ENCODE results near the gene RCAN3.
"Not testable (repeated sequence)": the region's sequence is repeated elsewhere in the genome, so short reads cannot be mapped to it uniquely, and the experiment has no call there.

The RCAN3 gene

GRCh38 chr1:24540051-24540905, 37.6 kb downstream of the RCAN3 start:
- DNase-seq (ENCODE audit: low spot score): peak; percentile 36
- Mint-ChIP-seq H3K4me1 (ENCODE audit: low read depth) (peaks cover 44% of the 10 kb centered on the region), H3K36me3 (ENCODE audit: low read depth) (peaks cover 37% of the 10 kb centered on the region)

GRCh38 chr1:24540906-24541710, 38.5 kb downstream of the RCAN3 start:
- H3K4me1 Mint-ChIP-seq (ENCODE audit: low read depth): peaks cover 37% of the 10 kb centered on the region

More at GRCh38 chr1:24540051-24540905, 37.6 kb downstream of the RCAN3 start:
- Mint-ChIP-seq H3K4me3 (peak overlapping the region; percentile 33), H3K9me3 (no peaks in the 10 kb centered on the region), H3K27ac (peak overlapping the region; percentile 67), H3K27me3 (ENCODE audit: low read depth) (no peaks in the 10 kb centered on the region)

GRCh38 chr1:24541711-24542346, 39.2 kb downstream of the RCAN3 start:
- peaks cover 29% of the 10 kb centered on the region for H3K4me1 Mint-ChIP-seq (ENCODE audit: low read depth)
- no peaks in the 10 kb centered on the region for H3K9me3 Mint-ChIP-seq
- no peak overlapping the region for H3K27ac Mint-ChIP-seq
- H3K4me3 Mint-ChIP-seq: no peak overlapping the region
- DNase-seq (ENCODE audit: low spot score): no peak
- H3K36me3 Mint-ChIP-seq (ENCODE audit: low read depth): peaks cover 21% of the 10 kb centered on the region
- peaks cover 4% of the 10 kb centered on the region for H3K27me3 Mint-ChIP-seq (ENCODE audit: low read depth)

More at GRCh38 chr1:24540906-24541710, 38.5 kb downstream of the RCAN3 start:
- no peak overlapping the region for H3K4me3 Mint-ChIP-seq
- H3K27ac Mint-ChIP-seq: no peak overlapping the region
- no peak for DNase-seq (ENCODE audit: low spot score)
- peaks cover 2% of the 10 kb centered on the region for H3K27me3 Mint-ChIP-seq (ENCODE audit: low read depth)
- peaks cover 28% of the 10 kb centered on the region for H3K36me3 Mint-ChIP-seq (ENCODE audit: low read depth)
- H3K9me3 Mint-ChIP-seq: no peaks in the 10 kb centered on the region

GRCh38 chr1:24544239-24544638, 41.6 kb downstream of the RCAN3 start:
- no peak for DNase-seq (ENCODE audit: low spot score)

GRCh38 chr1:24545662-24546061, 43.0 kb downstream of the RCAN3 start:
- Mint-ChIP-seq H3K27ac (no peak overlapping the region), H3K27me3 (ENCODE audit: low read depth) (peaks cover 28% of the 10 kb centered on the region), H3K4me1 (ENCODE audit: low read depth) (peaks cover 19% of the 10 kb centered on the region), H3K4me3 (no peak overlapping the region), H3K36me3 (ENCODE audit: low read depth) (peaks cover 3% of the 10 kb centered on the region), H3K9me3 (no peaks in the 10 kb centered on the region)
- no peak for DNase-seq (ENCODE audit: low spot score)

More at GRCh38 chr1:24544239-24544638, 41.6 kb downstream of the RCAN3 start:
- Mint-ChIP-seq H3K4me1 (ENCODE audit: low read depth) (peaks cover 27% of the 10 kb centered on the region), H3K36me3 (ENCODE audit: low read depth) (peaks cover 11% of the 10 kb centered on the region), H3K9me3 (no peaks in the 10 kb centered on the region), H3K27me3 (ENCODE audit: low read depth) (peaks cover 21% of the 10 kb centered on the region), H3K27ac (no peak overlapping the region), H3K4me3 (no peak overlapping the region)

- Mint-ChIP-seq H3K4me1 (ENCODE audit: low read depth) (peaks cover 10% of the 10 kb centered on the region), H3K9me3 (no peaks in the 10 kb centered on the region), H3K27me3 (ENCODE audit: low read depth) (peaks cover 32% of the 10 kb centered on the region), H3K27ac (no peak overlapping the region), H3K36me3 (ENCODE audit: low read depth) (no peaks in the 10 kb centered on the region), H3K4me3 (no peak overlapping the region)
- DNase-seq (ENCODE audit: low spot score): no peak
Observed at GRCh38 chr1:24547195-24547594, 44.6 kb downstream of the RCAN3 start.

- no peaks in the 10 kb centered on the region for H3K36me3 Mint-ChIP-seq (ENCODE audit: low read depth)
- H3K4me1 Mint-ChIP-seq (ENCODE audit: low read depth): peaks cover 10% of the 10 kb centered on the region
- peaks cover 34% of the 10 kb centered on the region for H3K27me3 Mint-ChIP-seq (ENCODE audit: low read depth)
- no peak overlapping the region for H3K4me3 Mint-ChIP-seq
- H3K27ac Mint-ChIP-seq: no peak overlapping the region
- H3K9me3 Mint-ChIP-seq: no peaks in the 10 kb centered on the region
- no peak for DNase-seq (ENCODE audit: low spot score)
Observed at GRCh38 chr1:24548070-24548469, 45.4 kb downstream of the RCAN3 start.

- H3K9me3 Mint-ChIP-seq, H3K4me3 Mint-ChIP-seq: not testable (repeated sequence)
Observed at GRCh38 chr1:24549210-24549609, 46.6 kb downstream of the RCAN3 start.

GRCh38 chr1:24551290-24551959, 48.8 kb downstream of the RCAN3 start:
- no peaks in the 10 kb centered on the region for H3K9me3 Mint-ChIP-seq

More at GRCh38 chr1:24549210-24549609, 46.6 kb downstream of the RCAN3 start:
- not testable (repeated sequence) for H3K4me1 Mint-ChIP-seq (ENCODE audit: low read depth); H3K36me3 Mint-ChIP-seq (ENCODE audit: low read depth); H3K27ac Mint-ChIP-seq; DNase-seq (ENCODE audit: low spot score)
- peaks cover 42% of the 10 kb centered on the region for H3K27me3 Mint-ChIP-seq (ENCODE audit: low read depth)

GRCh38 chr1:24551960-24552571, 49.4 kb downstream of the RCAN3 start:
- DNase-seq (ENCODE audit: low spot score): no peak
- peaks cover 62% of the 10 kb centered on the region for H3K27me3 Mint-ChIP-seq (ENCODE audit: low read depth)
- no peaks in the 10 kb centered on the region for H3K9me3 Mint-ChIP-seq
- H3K27ac Mint-ChIP-seq: no peak overlapping the region
- no peak overlapping the region for H3K4me3 Mint-ChIP-seq
- no peaks in the 10 kb centered on the region for H3K36me3 Mint-ChIP-seq (ENCODE audit: low read depth)
- peaks cover 4% of the 10 kb centered on the region for H3K4me1 Mint-ChIP-seq (ENCODE audit: low read depth)

More at GRCh38 chr1:24551290-24551959, 48.8 kb downstream of the RCAN3 start:
- DNase-seq (ENCODE audit: low spot score): no peak
- Mint-ChIP-seq H3K4me1 (ENCODE audit: low read depth) (peaks cover 4% of the 10 kb centered on the region), H3K4me3 (no peak overlapping the region), H3K36me3 (ENCODE audit: low read depth) (no peaks in the 10 kb centered on the region), H3K27ac (no peak overlapping the region), H3K27me3 (ENCODE audit: low read depth) (peaks cover 58% of the 10 kb centered on the region)

GRCh38 chr1:24553931-24554330, 51.3 kb downstream of the RCAN3 start:
- Mint-ChIP-seq H3K9me3 (no peaks in the 10 kb centered on the region), H3K27ac (no peak overlapping the region), H3K27me3 (ENCODE audit: low read depth) (peaks cover 58% of the 10 kb centered on the region), H3K4me1 (ENCODE audit: low read depth) (peaks cover 4% of the 10 kb centered on the region), H3K4me3 (no peak overlapping the region), H3K36me3 (ENCODE audit: low read depth) (no peaks in the 10 kb centered on the region)
- DNase-seq (ENCODE audit: low spot score): no peak

- Mint-ChIP-seq H3K27ac (no peak overlapping the region), H3K27me3 (ENCODE audit: low read depth) (peaks cover 55% of the 10 kb centered on the region), H3K4me3 (no peak overlapping the region), H3K9me3 (no peaks in the 10 kb centered on the region), H3K4me1 (ENCODE audit: low read depth) (peaks cover 4% of the 10 kb centered on the region), H3K36me3 (ENCODE audit: low read depth) (no peaks in the 10 kb centered on the region)
- DNase-seq (ENCODE audit: low spot score): no peak
Observed at GRCh38 chr1:24554714-24555113, 52.1 kb downstream of the RCAN3 start.
